ENCODE data around the gene SRPK2.

GRCh38 chr7:105244594-105244993 is 144.1 kb downstream of the SRPK2 start:
- TF ChIP-seq CTCF (IDR thresholded peaks at IDR 0.05) (no peak), POLR2A (IDR thresholded peaks at IDR 0.05) (no peak)
